OCI-M2 (cell line): ENCODE results near the gene TMEM131L.

Source experiments
- DNase-seq: peaks from one replicate; lab custom pipeline; 2025; ENCODE audit not compliant: unreplicated experiment; lab: John Stamatoyannopoulos, UW

Gene TMEM131L

DNA sequence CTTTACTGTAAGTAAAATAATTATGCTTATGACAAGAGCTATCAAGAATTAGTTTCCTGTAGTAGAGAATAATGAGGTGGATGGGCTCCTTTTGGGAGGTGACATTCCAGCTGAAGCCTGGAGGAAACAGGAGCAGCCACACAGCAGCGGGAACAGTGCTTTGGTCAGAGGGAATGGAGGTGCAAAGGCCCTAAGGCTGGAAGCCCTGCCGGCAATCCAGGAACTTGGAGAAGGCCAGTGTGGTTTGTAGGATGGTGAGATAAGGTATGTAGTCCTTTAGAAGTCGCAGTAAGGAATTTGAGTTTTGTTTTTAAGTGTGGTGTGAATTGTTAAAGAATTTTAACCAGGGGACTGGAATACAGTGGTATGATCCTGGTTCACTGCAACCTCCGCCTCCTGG, 8.1 kb downstream of the TMEM131L start:
- no peak for DNase-seq

- DNase-seq: no peak
Measured at GRCh38 chr4:153476829-153477574, 10.8 kb downstream of the TMEM131L start.

- no peak for DNase-seq
Measured at GRCh38 chr4:153479101-153479500, 12.9 kb downstream of the TMEM131L start.

- no peak for DNase-seq
Measured at GRCh38 chr4:153480704-153481103, 14.5 kb downstream of the TMEM131L start.

DNA sequence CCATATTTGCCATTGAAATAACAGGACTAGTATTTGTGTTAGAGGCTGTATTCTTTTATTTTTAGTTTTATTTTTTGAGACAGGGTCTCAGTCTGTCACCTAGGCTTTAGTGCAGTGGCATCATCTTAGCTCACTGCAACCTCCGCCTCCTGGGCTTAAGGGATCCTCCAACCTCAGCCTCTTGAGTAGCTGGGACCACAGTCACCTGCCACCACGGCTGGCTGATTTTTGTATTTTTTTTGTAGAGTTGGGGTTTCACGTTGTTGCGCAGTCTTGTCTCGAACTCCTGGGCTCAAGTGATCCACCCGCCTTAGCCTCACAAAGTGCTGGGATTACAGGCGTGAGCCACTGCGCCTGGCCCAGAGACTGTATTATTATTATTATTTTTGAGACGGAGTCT, 15.3 kb downstream of the TMEM131L start:
- no peak for DNase-seq

DNA sequence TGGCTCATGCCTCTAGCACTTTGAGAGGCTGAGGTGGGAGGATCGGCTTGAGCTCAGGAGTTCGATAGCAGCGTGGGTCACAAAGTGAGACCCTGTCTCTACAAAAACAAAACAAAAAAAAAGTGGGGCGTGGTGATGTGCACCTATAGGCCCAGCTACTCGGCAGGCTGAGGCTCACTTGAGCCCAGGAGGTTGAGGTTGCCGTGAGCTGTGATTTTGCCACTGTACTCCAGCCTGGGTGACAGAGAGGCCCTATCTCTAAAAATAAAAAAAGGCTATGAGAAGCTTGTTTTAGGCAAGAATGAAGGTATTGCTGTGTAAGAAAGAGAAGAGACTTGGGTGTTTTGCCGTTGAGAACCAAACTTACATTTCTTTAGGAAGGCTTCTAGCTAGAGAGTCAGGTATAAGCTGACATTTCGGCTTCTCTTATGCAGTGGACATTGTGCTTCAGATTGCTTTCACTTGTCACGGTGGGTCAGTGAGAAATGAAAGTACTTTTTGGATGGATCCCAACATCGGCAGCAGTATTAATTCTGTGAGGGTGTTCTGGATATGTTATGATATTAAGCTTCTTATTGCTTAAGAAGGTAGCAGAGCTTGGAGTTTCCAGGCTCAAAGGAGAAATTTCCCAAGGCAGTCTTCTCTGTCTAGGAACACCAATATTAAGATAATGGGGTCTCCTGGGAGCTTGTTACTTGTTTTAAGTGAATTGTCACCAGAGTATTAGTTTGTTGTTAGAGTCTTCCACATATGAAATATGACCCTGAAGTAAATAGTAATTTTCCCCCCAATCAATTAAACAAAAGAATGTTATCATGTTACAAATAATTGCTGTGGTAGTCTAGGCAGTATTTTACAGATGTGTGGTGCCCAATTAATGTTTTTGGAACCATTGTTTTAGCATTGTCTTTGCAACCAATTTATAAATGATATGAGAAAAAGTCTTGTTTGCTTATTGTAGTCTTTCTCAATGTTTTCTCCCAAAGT, 17.6 kb downstream of the TMEM131L start:
- DNase-seq: no peak

- no peak for DNase-seq
Measured at GRCh38 chr4:153485359-153485758, 19.2 kb downstream of the TMEM131L start.

DNA sequence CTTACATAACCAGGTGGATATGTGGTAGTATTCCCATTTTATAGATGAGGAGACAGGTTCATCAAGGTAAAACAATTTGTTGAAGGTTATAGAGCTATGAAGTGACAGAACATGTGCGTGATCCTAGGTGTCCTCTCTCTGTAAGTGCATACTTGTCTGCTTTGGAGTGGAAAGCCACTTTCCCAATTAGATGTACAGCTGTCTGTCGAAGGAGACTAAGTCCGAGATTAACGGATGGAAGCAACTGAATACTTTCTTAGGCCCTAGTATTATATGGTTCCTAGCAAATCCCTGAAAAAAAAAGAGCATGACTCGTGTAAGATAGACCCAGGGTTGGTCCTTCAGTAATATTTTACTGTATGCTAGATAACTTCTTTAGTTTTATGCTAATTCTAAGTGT, 19.7 kb downstream of the TMEM131L start:
- no peak for DNase-seq

DNA sequence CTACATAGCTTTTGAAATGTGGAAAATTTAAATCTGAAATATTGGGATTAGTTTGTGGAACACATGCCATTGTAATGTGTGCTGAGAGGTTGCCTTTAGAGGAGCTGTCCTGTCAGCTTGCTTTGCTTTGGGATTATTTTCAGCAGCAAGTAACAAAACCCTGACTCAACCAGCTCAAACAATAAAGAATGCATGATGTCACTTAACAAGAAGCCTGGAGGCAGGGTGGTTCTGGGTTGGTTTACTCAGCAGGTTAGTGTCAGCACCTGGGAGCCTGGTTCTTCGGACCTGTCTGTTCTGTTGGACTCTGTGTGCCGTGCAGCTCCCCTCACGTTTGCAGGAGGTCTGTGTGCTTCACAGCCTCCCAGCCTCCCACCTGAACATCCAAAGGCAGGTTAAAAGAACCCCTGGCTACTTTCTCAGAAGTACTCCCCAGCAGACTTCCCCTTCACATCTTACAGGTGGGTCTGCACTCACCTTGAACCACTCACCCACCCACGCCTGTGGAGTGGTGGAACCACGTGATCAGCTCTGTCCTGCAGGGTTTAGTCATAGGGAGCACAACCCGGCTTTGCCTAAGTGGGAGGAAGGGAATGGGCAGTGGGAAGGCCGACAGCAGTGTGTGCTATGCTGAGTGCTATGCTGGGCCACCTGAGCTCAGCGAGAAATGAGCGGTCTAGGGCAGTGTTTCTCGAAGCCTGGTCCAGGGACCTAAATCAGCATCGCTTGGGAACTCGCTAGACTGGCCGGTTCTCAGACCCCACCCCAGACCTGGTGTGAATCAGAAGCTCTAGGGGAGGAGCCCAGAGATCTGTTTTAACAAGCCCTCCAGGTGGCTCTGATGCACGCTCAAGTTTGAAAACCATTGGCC, 20.4 kb downstream of the TMEM131L start:
- DNase-seq: no peak

DNA sequence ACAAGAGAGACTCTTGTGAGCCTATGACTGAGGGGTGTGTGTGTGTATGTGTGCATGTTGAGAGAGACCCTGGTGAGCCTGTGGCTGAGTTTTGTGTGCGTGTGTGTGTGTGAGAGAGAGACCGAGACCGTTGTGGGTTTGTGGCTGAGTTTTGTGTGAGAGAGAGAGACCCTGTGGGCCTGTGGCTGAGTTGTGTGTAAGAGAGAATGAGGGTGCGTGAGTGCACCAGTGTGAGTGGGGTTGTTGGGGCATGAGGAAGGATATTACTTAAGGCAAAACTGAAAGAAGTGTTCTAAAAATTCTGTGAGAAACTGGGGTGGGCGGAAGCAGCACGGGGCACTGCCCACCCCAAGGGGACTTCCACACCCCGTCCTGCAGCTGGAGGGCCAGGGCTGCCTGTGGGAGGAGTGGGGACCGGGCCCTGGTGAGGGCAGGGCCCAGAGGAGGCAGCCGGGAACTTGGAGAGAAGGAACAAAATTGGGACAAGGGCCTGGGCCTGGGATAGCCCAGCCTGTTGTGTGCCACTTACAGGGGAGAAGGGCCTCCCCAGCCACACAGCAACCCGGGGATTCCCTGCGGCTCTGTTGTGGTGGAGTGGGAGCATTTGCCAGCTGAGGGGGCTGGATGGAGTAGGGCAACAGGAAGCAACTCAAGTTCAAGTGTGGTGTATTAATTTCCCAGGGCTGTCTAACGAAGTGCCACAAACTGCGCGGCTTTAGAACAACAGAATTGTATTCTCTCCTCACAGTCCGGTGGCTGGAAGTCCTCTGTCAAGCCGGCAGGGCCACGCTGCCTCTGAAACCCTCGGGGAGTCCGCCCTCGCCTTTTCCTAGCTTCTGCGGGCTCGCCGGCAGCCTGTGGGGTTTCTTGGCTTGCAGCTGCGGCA, 22.1 kb downstream of the TMEM131L start:
- DNase-seq: no peak

GRCh38 chr4:153489856-153490558, 23.8 kb downstream of the TMEM131L start:
- DNase-seq: no peak

GRCh38 chr4:153490985-153491483, 24.9 kb downstream of the TMEM131L start:
- DNase-seq: no peak

GRCh38 chr4:153494562-153494961, 28.4 kb downstream of the TMEM131L start:
- no peak for DNase-seq

GRCh38 chr4:153495480-153496193, 29.5 kb downstream of the TMEM131L start:
- DNase-seq: no peak

DNA sequence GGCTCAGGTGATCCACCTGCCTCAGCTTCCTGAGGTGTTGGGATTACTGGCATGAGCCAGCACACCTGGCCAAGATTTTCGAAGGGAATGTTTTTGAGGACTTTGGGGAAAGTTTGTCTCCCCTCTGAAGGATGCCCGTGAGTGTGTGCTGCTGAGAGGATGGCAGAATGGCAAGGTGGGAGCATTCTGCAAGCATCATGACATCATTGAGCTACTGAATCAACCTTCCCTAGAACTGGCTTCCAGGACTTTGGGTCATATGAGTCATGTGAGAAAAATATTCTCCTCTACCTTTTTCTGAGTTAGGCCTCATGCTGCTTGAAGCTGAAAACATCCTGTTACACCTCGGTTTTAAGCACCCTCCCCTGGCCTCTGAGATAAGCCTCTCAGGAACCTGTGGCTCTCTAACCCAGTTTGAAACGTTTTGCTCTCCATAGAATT, 31.0 kb downstream of the TMEM131L start:
- no peak for DNase-seq

DNA sequence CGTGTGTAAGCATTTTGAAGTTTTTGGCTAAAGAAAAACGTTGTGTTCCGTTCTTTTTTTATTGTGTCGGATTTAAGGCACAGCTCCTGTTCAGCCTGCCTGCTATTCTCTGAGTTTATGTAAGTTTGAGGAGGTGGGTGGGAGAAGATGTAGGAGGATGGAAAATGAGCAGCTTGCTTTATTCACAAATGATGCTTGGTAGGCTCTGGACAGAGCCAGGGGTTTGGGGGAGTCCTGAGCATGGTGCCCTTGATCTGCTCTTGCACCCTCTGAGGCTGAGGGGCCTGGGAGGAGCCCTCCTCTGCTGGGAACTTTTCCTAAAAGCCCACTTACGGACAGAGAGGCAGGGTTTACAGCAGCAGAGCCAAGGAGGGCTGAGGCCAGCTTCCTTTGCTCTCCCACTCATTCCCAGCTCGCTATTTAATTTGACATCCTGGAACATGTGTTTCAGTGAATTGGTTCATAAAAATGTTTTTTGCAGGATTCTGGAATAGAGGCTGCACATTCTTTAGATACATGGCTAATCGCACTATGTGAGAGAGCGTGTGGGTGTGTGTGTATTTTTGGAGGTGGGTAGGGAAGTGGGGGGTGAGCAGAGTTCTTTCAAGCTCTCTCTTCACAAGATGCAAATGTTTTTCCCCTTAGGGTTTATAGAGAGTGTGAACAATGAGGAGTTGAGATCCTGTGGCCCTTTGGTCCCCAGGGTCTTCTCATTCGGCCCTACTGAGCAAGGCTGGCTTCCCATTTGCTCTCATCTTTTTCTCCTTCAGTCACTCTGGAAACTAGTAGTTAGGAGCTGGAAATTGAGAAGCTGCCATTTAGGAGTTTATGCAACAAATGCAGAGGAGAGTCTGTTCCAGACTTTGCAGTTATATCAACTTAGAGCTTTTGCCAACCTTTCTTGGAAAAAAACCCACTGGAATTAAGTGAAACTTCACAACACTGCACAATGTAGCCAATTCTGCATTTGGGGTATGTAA, 32.1 kb downstream of the TMEM131L start:
- no peak for DNase-seq

DNA sequence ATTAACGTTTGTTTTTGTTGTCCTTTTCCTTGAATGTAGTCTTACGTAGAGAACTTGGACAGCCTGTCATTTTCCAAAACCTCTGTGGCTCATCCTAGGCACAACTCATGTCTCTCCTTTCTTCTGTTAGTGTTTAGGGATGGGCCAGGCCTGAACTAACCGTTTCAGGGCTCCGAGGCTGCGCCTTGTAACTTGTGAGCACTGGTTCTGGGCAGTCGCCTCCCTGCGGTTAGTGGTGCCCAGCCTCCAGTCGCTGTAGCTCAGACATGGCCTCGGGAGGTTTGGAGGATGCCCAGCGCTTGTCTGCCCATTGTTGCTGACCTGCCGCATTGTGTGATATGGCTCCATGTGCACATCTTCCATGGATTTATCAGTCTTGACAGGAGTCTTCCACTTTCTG, 32.8 kb downstream of the TMEM131L start:
- no peak for DNase-seq
